GM21619 (cell line): ENCODE data around the gene RTN4RL1.

ENCODE experiments used
- ATAC-seq: cut with Tn5 transposase; IDR thresholded peaks from one replicate; pipeline ENCODE4 v1.9.1; 2021; ENCODE audit not compliant: unreplicated experiment

Gene RTN4RL1

DNA sequence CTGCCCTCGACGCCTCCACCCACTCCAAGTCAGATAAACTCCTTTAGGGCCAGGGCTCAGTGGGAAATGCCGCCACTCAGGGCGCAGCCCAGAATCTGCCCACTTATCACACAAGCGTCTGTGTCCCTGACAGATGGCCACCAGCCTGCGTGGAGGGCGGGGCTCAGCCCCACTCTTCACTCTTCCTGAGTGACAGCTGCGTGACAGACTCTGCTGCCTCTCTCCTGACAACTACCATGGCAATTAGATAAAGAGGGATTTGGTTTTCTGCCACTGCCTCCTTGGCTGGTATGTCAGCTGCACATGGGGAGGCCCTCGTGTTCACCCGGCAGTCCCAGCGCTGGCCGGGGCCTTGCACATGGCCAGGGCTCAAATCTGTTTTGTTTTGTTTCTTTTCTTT is 96.2 kb downstream of the RTN4RL1 start:
- no peak for ATAC-seq

DNA sequence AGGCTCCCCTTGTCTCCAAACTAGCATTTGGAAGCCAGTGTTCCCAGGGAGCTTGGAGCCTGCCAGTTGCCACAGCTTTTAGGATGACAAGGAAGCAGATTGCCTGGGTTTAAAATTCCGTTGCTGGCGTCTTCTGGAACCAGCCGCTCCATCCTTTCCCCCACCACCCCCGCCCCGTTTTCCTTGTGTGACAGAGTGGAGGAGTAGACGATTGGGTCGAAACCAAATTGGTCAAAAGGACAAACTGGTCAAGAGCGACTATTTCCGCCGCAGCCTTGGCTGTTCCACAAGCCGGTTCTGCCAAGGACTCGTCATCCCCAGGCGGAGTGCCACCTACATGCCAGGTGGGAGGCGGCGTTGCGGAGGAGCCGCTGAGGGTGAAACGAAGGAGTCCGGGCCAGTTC is 104.2 kb downstream of the RTN4RL1 start:
- no peak for ATAC-seq

DNA sequence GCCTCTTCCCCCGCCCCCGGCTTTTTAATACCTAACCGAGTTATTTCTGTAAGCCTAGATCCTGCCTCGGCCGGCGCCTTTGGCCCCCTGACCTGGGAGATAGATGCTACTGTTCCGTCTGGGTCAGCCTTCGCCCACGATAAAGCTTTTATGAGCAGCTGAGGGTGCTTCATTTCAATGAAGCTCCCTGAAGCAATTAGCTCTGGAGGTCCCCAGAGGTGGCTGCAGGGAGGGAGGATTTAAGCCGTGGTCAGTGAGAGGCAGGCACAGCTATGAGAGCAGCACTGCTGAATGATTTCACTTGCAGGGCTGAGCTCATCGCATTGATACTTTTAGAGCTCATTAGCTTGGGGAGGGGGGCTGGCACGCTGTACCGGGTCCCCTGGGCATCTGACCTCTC is 105.9 kb downstream of the RTN4RL1 start:
- ATAC-seq, result no peak

DNA sequence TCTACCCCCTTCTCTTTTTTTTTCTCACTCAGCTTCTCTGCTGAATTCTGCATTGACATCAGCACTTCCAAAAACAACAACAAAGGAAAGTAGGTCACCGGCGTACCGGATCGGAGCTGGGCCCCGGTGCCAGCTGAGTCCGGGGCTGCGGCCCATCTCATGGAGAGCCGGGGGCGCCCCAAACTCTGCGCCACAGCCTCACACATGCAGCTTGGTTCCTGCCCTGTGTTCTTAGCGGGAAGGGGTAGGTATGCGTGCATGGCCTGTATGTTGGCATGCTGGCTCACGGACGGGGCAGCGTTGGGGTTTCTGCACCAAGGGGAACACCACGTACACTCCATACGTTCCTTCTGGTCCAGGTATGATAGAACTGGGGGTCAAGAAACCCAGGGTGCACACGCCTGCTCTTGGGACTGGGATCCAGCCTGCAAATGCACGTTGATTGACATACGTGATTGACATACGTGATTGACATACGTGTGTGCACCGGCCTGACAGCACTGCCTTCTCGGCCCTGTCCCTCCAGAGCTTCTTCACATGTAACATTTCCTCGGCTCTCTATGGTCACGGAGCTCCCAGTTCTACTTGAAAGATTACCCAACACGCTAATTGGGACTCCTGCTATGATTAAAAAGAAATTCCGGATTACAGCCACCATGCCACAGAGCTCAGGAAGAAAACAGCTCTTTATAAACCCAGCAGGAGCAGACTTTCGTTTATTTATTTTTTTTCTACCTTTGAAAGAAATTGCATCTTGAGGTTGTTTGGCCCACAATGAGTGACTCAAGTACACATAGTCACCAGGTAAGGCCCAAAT is 106.6 kb downstream of the RTN4RL1 start:
- no peak for ATAC-seq

DNA sequence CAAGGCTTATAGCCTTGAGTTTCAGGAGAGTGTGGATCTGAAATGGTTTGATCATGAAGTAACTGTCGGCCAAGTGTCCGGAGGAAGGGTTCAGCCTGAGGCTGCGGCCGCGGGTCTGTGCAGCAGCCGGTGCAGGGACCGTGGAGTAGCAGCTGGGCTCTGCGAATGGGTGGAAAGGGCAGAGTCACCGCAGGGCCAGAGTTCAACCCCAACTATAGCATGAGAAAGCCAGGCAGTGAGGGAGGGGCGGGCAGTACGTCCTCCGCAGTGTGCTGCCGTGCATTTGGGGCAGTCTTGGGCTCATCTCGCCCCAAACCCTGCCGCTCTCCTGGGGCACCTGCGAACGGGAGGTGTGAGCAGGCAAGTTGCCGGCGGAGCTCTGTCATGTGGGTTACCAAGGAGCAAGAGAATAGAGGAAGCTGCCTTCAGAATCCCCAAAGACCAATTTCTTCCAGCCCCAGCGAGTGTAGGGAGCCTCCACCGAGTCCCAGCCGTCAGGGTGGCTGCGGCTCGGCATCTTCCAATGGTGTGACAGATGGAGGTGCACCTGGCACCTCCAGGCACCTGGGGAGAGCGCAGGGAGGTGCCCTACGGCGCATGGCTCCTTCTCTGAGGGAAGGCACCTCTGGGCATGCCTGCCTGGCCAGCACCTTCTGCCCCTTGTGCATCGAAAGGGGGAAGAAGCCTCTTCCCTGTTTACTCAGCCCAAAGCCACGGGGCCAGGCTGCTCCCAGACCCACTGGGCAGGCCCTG is 108.0 kb downstream of the RTN4RL1 start:
- ATAC-seq, result no peak

DNA sequence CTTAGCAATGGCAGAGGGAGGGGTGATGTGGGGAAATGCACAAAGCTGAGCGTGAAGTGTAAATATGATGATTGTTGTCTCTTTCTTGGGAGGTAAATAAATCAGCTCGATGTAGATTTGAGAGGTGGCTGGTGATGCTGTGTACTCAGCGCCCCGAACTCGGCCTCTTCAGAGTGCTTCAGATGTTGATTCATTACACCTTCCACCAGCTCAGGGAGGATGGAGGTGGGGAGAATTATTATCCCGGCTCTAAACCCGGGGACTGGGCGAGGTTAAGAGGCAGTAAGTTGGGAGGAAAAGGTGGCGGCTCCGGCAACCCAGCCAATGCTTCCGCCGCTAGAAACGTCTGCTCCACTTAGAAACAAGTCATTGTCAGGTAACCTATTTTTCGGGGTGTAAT is 108.8 kb downstream of the RTN4RL1 start:
- ATAC-seq, result no peak

DNA sequence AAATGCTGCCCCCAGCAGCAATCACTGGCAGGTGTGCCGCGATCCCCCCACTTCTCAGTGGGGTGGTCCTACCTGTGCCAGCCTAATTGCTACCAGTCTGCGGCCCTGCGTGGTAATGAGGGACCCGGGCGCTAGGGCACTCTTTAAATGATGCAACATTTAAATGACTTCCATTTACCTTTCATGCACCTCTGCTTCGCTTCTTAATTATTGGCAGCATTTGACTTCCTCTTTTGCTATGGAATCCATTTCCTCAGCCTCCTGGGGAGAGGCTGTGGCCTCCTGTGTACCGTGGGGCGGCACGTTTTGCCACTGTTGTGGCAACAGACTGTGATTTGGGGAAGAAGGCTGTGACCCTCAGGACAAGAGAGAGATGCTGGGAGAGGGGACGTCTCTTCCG is 109.2 kb downstream of the RTN4RL1 start:
- no peak for ATAC-seq

DNA sequence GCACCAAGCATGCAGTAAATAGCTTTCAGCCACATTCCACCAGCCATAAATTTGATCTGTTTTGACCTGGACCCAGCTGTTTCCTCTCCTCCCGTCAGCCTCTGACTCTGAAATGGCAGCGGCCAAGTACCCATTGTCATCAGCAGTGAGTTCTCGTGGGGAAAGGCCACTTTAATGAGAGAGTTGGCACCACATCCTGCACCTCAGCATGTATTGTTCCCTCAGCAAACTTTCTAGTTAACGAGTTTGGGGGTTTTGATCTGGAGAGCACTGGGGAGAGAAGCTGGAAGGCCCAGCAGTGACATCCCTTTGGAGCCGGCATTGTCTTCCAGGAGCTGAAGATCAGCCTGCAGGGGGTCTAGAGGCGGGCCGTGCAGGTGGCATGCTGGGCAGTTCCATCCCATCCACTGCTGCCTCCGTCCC is 110.5 kb downstream of the RTN4RL1 start:
- ATAC-seq, result no peak

DNA sequence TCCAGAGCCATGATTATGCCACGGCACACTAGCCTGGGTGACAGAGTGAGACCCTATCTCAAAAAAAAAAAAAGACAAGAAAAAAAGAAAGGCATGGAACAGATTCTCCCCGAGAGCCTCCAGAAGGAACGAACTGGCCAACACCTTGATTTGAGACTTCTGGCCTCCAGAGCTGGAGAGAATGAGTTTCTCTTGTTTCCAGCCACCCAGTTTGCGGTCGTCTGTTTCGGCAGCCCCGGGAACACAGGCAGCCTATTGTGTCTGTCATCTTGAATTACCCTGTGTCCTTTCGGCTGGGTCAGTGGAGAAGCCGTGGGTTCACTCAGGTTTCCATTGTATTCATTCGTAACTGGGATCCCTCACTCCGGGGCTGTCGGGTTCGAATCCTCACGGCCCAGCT is 111.4 kb downstream of the RTN4RL1 start:
- ATAC-seq, result no peak

DNA sequence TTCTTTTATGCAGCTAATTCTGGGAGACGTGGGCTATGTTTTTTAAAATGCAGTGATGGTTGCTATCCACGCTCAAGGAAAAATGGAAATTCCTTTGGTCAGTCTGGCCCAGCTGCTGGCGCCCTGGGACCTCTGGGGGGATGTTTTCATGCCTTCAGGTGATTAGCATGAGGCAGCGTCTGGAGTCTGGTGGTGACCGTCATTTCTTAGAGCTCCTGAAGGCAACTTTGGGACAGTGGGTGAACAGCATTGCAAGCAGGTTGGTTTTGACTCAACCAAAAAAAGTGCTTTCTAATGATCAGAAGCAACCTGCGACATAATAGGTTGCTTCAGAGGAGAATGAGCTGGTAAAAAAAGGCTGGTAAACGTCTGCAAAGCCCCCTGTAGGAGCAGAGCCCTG is 113.0 kb downstream of the RTN4RL1 start:
- ATAC-seq, result no peak

DNA sequence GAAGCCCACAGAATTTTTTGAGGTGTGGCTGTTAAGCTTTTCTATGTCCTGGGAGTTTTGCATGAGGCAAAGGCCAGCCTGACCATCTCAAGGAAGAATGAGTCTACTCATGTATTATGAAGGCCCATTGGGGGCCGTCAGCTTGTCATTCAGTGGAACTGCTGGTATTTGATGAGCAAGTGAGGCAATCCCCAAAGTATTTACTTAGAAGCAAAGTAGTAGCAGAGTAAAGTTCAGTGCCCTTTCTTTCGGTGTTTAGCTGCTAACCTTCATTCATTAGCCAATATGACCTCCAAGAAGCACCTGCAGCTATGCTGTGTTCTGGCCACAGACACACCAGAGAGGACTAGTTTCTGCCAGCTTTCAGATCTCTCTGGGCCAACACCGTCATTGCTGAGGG is 115.1 kb downstream of the RTN4RL1 start:
- ATAC-seq, result no peak

DNA sequence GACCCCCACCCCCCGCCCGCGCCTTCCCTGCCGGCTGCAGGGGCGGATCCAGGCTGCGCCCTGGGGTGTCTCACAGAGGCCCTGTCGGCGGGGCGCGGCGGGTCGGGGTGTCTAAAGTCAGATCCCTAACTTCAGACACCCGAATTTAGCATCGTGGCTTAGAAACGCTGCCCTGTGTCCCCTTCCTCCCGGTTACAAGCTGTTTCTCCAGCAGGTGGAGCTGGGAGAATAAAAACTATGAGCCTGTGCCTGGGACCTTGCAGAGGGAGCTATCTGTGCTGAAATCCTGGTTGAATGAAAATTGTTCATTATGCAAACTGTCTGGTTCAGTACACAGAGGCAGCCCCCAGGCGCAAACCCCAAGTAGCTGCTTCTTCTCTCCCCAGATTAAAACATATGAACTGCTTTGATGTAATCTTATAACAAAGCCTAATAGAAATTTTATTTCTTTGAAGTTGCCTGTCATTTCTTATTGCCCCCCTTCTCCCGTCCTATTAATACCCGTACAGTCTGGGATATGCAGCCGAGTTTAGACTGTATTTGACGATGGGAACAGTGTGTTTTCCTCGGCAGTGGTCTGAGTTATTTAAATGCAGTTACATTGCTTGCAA is 116.3 kb downstream of the RTN4RL1 start:
- ATAC-seq, result no peak

DNA sequence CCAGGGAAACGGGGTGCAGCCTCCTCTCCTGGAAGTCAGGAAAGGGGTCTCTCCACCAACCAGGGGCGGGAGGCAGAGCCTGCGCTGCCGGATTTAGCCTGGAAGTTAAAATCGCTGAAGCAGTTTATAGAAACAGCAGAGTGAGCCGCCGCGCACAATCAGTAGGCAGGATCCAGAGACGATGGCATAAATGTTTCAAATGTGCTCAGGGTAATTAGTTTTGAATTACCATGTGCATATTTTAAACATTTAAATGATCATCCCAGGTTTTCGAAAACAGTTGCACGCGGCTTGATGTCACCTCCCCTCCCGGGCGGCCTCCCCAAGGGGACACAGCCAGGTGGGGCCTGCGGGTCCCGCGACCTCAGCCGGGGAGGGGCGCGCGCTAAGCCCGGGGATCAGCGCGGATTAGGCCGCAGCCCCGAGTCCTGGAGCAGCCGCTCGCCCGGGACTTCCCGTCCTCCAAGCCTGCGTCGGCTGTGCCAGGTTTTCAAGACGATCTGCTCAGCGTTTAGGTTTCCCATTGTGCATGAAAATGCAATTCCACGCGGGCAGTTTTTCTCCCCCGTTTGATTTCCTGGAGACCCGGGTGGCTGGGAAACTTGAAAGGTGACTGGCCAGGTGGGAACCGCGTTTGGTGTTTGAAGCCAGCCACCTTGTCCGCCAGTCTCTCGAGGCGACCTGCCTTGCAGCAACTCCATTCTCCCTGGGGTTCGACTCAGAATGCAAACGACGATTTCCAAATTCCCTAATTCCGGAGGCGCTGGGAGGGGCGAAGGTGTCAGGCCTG is 117.0 kb downstream of the RTN4RL1 start:
- ATAC-seq, result no peak

DNA sequence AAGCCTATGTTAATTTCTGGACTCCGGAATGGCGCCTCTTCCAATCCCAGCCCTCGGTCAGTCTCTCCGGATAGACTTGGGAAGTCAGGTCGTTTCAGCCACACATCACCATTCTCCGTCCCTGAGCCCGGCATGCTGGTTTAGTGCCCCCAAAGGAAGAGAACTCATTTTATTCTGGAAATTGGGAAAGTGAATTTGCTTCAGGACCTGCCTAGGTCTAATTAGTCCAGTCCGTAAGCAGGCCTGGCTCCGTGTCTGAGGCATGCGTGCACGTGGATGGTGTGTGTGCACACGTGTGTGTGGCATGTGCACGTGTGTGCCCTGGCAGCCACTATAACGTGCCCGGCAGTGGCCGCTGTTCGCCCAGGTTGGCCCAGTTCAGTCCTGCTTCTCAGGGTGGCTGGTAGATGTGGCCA is 117.9 kb downstream of the RTN4RL1 start:
- ATAC-seq, result no peak

DNA sequence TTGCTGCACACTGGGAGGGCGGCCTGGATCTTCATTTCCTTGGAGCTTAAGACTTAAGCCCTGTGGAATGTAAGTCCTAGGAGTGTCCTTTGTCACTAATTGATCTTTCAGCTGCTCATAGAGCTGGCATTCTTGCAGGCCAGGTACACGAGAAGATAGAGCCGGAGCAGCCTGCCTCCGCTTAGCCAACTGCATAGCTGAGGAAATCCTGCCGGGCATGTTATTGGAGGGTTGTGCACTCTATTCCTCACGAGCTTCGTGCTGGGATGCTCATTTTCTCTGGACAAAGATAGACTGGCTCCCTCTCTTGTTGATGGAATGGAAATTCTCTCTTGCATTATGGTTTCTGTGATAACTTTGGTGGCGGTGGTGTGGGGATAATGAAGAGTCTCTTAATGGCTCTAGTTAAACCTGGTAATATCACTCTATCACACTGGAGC is 118.5 kb downstream of the RTN4RL1 start:
- no peak for ATAC-seq

DNA sequence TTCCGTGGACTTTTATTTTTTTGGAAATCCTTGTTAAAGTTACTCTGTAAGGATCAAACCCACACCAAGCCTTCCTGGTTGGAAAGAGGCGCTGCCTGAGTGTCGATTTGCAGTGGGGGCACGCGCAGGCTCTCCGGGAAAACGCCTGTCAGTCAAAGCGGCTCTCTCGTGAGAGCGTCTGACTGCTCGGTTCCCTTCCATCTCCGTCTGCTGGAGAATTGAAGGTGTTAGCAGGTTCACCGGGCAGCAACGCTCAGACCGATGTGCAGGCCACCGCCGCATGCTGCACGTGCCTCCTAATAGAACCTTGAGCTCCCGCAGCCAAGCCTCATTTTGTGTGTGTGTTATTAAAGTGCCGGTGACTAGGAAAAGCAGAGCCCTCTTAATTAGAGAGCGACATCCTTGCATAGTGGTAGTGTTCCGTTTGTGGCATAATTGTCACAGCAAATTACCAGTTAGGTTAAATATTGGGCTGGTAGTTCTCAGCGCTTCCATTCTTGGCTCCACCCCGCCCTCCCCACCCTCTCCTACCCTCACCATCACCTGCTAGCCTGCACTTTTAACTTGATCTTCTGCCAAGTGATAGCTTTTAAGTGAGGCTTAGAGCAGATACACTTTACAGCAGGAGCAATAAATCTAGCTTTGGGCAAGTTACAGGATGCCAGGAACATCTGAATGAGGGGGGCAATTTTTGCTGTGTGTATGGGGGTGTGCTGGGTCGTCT is 119.8 kb downstream of the RTN4RL1 start:
- no peak for ATAC-seq

DNA sequence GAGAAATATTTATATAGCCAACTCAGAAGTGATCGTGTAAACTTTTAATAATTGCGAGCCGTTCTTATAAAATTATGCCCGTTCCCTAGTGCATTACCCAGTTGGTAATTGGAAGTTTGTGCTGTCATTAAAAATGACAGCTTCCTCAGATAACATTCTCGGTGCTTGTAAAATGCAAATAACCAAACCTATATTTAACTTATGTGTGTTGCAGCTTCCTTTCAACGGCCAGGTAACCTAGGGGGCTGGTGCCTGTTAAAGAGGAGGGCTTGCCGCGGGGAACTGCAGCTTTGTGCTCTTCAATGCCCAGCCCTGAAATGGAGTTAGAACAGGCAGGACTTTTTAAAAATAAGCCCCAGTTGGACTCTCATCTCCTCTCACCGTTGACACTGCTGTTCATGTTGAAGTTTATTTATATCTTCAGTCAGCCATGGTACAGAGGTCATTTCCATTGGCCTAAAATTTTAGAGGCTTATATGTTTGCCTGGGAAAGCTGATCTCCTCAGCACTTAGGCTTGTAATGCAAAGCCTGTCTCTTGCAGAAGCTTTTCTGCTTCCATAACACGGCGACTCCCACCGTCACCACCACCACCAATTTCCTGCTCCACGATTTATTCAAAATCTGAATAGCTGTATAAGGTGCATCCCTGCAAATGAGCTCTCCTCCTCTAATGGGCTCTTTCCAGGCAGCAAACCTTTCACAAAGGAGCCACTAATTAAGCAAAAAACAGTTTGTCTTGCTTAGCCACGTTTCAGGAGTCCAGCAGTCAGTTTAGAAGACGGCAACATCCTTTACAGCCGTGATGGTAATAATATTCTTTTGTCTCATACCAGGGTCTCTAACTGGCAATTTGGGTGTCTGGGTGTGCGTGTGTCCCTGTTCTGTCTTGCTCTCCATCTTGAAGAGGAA is 120.6 kb downstream of the RTN4RL1 start:
- ATAC-seq, result no peak

DNA sequence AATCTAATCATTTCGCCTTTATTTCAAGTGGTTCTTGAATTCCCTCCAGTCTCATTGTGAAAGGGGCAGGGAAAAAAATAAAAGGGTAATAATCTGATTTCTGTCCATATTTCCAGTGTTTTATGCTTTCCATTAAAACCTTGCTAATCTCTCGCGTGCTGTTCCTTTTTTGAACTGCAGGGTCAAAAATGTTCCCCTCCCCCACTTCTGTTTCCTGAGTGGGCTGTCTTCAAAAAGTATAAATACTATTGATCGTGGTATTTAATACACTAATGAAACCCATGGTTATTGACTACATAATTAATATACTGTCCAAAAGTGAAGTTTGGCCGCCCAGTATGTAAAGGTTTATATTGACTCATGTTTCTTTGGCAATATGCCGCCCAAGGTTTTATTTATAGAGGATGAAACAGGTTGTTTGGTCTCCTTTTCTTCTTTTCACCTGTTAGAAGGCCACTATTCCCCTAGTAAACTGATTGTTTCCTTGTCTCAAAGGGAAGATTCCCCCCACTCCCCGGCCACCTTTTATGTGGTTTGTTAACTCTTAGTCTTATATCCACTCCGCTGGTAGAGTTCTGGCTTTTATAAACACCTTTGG is 125.6 kb downstream of the RTN4RL1 start:
- ATAC-seq, result no peak

DNA sequence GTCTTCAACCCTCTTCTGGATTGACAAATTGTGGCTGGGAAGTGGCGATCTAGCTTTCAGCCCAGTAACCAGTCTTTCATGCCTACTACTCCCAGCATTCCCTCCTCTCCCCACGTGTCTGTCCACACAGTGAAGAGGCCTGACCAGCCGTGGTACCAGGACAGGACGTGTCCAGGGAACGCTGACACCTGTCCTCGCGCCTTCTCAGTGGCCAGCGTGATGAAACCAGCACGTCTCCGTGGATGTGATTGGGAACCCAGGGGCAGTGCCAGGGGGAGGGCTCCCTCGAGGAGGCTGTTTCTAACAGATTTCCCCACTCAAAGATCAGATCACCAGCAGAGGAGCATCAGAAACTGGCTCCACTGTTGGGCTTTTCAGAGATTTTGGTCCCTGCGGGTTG is 126.3 kb downstream of the RTN4RL1 start:
- ATAC-seq, result no peak
